ENCODE data around the gene KLHL36.

GRCh38 chr16:84663433-84664101, 15.3 kb downstream of the KLHL36 start:
- TF ChIP-seq CTCF (IDR thresholded peaks at IDR 0.05) = no peak
- no peak for TF ChIP-seq POLR2A (IDR thresholded peaks at IDR 0.05)

Measured in right lobe of liver (tissue), 4 donors.